22Rv1 (cell line): ENCODE results near the gene CHSY1.

ENCODE experiments used
- ZFX ChIP-seq: fragments of 450-650 bp; IDR thresholded peaks from 2 replicates; pipeline ENCODE4 v1.6.1; 2017; ENCODE audit warnings: antibody characterized with exemption, borderline replicate concordance
- TF ChIP-seq, protein P1 (sequence below): fragments of 450-650 bp; IDR thresholded peaks from 2 replicates; pipeline ENCODE4 v1.5.1; 2017; ENCODE audit warnings: mild to moderate bottlenecking

DNA sequence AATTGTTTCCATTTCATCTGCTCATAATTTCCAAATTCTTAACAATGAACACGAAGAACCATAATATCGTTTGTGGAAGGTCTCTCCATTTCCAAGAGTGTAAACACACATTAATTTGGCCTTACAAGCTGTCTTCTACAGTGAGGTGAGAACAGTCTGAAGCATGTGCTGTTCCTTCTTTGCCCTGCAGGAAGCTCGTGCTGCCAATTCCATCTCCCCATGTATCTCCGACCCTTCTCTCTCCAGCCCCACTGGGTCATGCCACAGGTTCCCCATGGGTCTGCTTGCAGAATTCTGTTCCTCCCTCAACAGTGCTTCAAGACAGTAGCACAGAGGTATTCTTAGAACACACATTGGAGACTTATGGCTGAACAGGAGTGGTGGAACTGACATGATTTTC lies 70.5 kb downstream of the CHSY1 start:
- TF ChIP-seq, protein P1, sequence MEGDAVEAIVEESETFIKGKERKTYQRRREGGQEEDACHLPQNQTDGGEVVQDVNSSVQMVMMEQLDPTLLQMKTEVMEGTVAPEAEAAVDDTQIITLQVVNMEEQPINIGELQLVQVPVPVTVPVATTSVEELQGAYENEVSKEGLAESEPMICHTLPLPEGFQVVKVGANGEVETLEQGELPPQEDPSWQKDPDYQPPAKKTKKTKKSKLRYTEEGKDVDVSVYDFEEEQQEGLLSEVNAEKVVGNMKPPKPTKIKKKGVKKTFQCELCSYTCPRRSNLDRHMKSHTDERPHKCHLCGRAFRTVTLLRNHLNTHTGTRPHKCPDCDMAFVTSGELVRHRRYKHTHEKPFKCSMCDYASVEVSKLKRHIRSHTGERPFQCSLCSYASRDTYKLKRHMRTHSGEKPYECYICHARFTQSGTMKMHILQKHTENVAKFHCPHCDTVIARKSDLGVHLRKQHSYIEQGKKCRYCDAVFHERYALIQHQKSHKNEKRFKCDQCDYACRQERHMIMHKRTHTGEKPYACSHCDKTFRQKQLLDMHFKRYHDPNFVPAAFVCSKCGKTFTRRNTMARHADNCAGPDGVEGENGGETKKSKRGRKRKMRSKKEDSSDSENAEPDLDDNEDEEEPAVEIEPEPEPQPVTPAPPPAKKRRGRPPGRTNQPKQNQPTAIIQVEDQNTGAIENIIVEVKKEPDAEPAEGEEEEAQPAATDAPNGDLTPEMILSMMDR = no peak
- TF ChIP-seq ZFX = no peak
